ENCODE data around the gene TOPBP1. TPM values are rescaled to one million over a fixed set of nuclear protein-coding genes. Genes with fewer than 3 reads are reported as not detected.
"Not testable (repeated sequence)": the region's sequence is repeated elsewhere in the genome, so short reads cannot be mapped to it uniquely, and the experiment has no call there.

TOPBP1 gene
- total and polyA plus RNA-seq, 4 donors = 8.4 to 23.2 (median 17.3) TPM

DNA sequence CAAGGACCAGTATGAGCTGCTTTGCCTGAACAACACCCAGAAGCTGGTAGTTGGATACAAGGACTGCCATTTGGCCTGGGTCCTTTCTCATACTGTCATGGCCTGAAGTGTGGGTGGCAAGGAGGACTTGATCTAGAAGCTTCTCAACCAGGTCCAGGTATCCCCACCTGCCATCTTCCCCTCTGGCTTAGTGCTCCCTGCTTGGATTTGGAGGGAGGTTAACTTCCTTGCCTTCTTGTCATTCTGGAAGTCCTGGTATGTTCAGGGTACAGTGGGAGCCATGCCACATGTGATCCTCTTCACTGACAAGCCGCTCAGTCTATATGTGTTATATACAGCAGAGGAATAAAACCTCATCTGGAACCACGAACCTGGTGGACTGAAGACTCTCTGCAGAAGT lies 37.7 kb upstream of the TOPBP1 start:
- no peaks in the 10 kb centered on the region for H3K4me1 ChIP-seq (ENCODE audit: control insufficient read depth in 1 of 2, insufficient read depth in 2 of 2, low read length in 2 of 2)
- ATAC-seq (ENCODE audit: low FRiP score) (no peak), DNase-seq (no peak)
- H3K27ac ChIP-seq (ENCODE audit: low read depth in 1 of 2, low read length in 2 of 2) = no peak overlapping the region
- intact Hi-C loops (cut with DNase I) = no loop called here
- no peaks in the 10 kb centered on the region for H3K36me3 ChIP-seq (ENCODE audit: control insufficient read depth in 1 of 2, insufficient read depth in 2 of 2, low read length in 1 of 2)
- 70 to 71% methylated on average over 2 of the region's 2 CpGs for WGBS, 2 donors
- no peaks in the 10 kb centered on the region for H3K9me3 ChIP-seq (ENCODE audit: control insufficient read depth, low read length)
- H3K27me3 ChIP-seq (ENCODE audit: control insufficient read depth in 1 of 2, insufficient read depth in 2 of 2, low read length in 1 of 2) = no peaks in the 10 kb centered on the region
- no peak overlapping the region for H3K4me3 ChIP-seq (ENCODE audit: low read length in 2 of 2)

DNA sequence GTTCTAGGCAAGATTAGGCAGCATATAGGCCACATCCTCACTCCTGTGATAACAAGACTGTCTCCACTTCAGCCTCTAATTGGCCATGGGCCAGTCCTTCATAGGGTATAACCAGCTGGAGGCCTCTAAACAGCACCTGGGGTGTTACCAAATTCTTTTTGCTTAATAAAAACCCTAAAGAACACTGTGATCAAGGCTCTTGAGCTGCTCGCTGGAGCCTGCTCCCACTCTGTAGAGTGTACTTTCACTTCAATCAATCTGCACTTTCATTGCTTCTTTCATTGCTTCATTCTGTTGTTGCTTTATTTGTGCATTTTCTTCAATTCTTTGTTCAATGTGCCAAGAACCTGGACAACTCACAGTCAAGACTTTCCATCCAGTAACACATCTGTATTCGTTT lies 36.2 kb upstream of the TOPBP1 start:
- no peaks in the 10 kb centered on the region for H3K4me1 ChIP-seq (ENCODE audit: control insufficient read depth in 1 of 2, insufficient read depth in 2 of 2, low read length in 2 of 2)
- H3K27me3 ChIP-seq (ENCODE audit: control insufficient read depth in 1 of 2, insufficient read depth in 2 of 2, low read length in 1 of 2) = no peaks in the 10 kb centered on the region
- no peak overlapping the region for H3K27ac ChIP-seq (ENCODE audit: low read depth in 1 of 2, low read length in 2 of 2)
- DNase-seq (no peak), ATAC-seq (ENCODE audit: low FRiP score) (no peak)
- no peaks in the 10 kb centered on the region for H3K36me3 ChIP-seq (ENCODE audit: control insufficient read depth in 1 of 2, insufficient read depth in 2 of 2, low read length in 1 of 2)
- intact Hi-C loops (cut with DNase I) = no loop called here
- no peak overlapping the region for H3K4me3 ChIP-seq (ENCODE audit: low read length in 2 of 2)
- H3K9me3 ChIP-seq (ENCODE audit: control insufficient read depth, low read length) = no peaks in the 10 kb centered on the region
- WGBS, 2 donors = 76 to 84% methylated on average over 2 of the region's 2 CpGs

DNA sequence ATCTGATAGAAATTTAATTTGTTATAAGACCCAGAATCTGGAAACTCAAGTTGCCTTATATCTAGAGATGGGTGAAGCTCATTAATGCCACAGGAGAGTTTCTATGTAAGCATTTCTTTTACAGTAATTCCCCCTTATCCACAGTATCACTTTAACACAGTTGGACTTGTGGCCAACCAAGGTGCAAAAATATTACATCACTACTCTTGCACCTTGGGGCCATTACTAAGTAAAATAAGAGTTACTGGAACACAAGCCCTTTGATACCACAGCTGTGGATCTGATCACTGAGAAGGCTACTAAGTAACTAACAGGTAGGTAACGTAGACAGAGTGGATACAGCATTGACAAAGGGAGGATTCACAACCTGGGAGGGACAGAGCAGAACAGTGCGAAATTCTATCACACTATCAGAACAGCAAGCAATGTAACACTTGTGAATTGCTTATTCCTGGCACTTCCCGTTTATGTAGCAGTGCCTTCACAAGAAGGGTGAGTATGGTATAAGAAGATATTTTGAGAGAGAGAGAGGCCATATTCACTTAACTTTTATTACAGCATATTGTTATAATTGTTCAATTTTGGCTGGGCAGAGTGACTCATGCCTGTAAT lies 33.9 kb upstream of the TOPBP1 start:
- 84 to 89% methylated on average over 3 of the region's 3 CpGs for WGBS, 2 donors
- Histone ChIP-seq H3K36me3 (ENCODE audit: control insufficient read depth in 1 of 2, insufficient read depth in 2 of 2, low read length in 1 of 2) (no peaks in the 10 kb centered on the region), H3K27ac (ENCODE audit: low read depth in 1 of 2, low read length in 2 of 2) (no peak overlapping the region), H3K9me3 (ENCODE audit: control insufficient read depth, low read length) (no peaks in the 10 kb centered on the region), H3K4me3 (ENCODE audit: low read length in 2 of 2) (no peak overlapping the region), H3K4me1 (ENCODE audit: control insufficient read depth in 1 of 2, insufficient read depth in 2 of 2, low read length in 2 of 2) (no peaks in the 10 kb centered on the region), H3K27me3 (ENCODE audit: control insufficient read depth in 1 of 2, insufficient read depth in 2 of 2, low read length in 1 of 2) (no peaks in the 10 kb centered on the region)
- ATAC-seq (ENCODE audit: low FRiP score) = no peak
- no peak for DNase-seq
- intact Hi-C loops (cut with DNase I) = no loop called here

- ATAC-seq (ENCODE audit: low FRiP score) = no peak
- intact Hi-C loops (cut with DNase I) = no loop called here
- Histone ChIP-seq H3K4me3 (ENCODE audit: low read length in 2 of 2) (no peak overlapping the region), H3K9me3 (ENCODE audit: control insufficient read depth, low read length) (no peaks in the 10 kb centered on the region), H3K27ac (ENCODE audit: low read depth in 1 of 2, low read length in 2 of 2) (no peak overlapping the region), H3K27me3 (ENCODE audit: control insufficient read depth in 1 of 2, insufficient read depth in 2 of 2, low read length in 1 of 2) (no peaks in the 10 kb centered on the region), H3K36me3 (ENCODE audit: control insufficient read depth in 1 of 2, insufficient read depth in 2 of 2, low read length in 1 of 2) (no peaks in the 10 kb centered on the region), H3K4me1 (ENCODE audit: control insufficient read depth in 1 of 2, insufficient read depth in 2 of 2, low read length in 2 of 2) (no peaks in the 10 kb centered on the region)
- WGBS, 2 donors = 96% methylated on average over 9 of the region's 9 CpGs
- DNase-seq = no peak
Observed at GRCh38 chr3:133694288-133695268, 32.8 kb upstream of the TOPBP1 start.

GRCh38 chr3:133693821-133694220 lies 32.1 kb upstream of the TOPBP1 start:
- Histone ChIP-seq H3K27me3 (ENCODE audit: control insufficient read depth in 1 of 2, insufficient read depth in 2 of 2, low read length in 1 of 2) (no peaks in the 10 kb centered on the region), H3K9me3 (ENCODE audit: control insufficient read depth, low read length) (no peaks in the 10 kb centered on the region), H3K27ac (ENCODE audit: low read depth in 1 of 2, low read length in 2 of 2) (no peak overlapping the region), H3K36me3 (ENCODE audit: control insufficient read depth in 1 of 2, insufficient read depth in 2 of 2, low read length in 1 of 2) (no peaks in the 10 kb centered on the region), H3K4me1 (ENCODE audit: control insufficient read depth in 1 of 2, insufficient read depth in 2 of 2, low read length in 2 of 2) (no peaks in the 10 kb centered on the region), H3K4me3 (ENCODE audit: low read length in 2 of 2) (no peak overlapping the region)
- DNase-seq = no peak
- intact Hi-C loops (cut with DNase I) = no loop called here
- WGBS, 2 donors = 85% methylated on average over 8 of the region's 8 CpGs
- ATAC-seq (ENCODE audit: low FRiP score) = no peak

- 67 to 90% methylated on average over 4 of the region's 4 CpGs for WGBS, 2 donors
- Histone ChIP-seq H3K9me3 (ENCODE audit: control insufficient read depth, low read length) (no peaks in the 10 kb centered on the region), H3K4me3 (ENCODE audit: low read length in 2 of 2) (no peak overlapping the region), H3K36me3 (ENCODE audit: control insufficient read depth in 1 of 2, insufficient read depth in 2 of 2, low read length in 1 of 2) (no peaks in the 10 kb centered on the region), H3K27me3 (ENCODE audit: control insufficient read depth in 1 of 2, insufficient read depth in 2 of 2, low read length in 1 of 2) (no peaks in the 10 kb centered on the region), H3K4me1 (ENCODE audit: control insufficient read depth in 1 of 2, insufficient read depth in 2 of 2, low read length in 2 of 2) (no peaks in the 10 kb centered on the region), H3K27ac (ENCODE audit: low read depth in 1 of 2, low read length in 2 of 2) (no peak overlapping the region)
- intact Hi-C loops (cut with DNase I) = no loop called here
- no peak for ATAC-seq (ENCODE audit: low FRiP score)
- DNase-seq = no peak
Observed at GRCh38 chr3:133692759-133693158, 31.0 kb upstream of the TOPBP1 start.

GRCh38 chr3:133691273-133692107 lies 29.7 kb upstream of the TOPBP1 start:
- Histone ChIP-seq H3K9me3 (ENCODE audit: control insufficient read depth, low read length) (no peaks in the 10 kb centered on the region), H3K4me1 (ENCODE audit: control insufficient read depth in 1 of 2, insufficient read depth in 2 of 2, low read length in 2 of 2) (no peaks in the 10 kb centered on the region), H3K27ac (ENCODE audit: low read depth in 1 of 2, low read length in 2 of 2) (no peak overlapping the region), H3K27me3 (ENCODE audit: control insufficient read depth in 1 of 2, insufficient read depth in 2 of 2, low read length in 1 of 2) (no peaks in the 10 kb centered on the region), H3K36me3 (ENCODE audit: control insufficient read depth in 1 of 2, insufficient read depth in 2 of 2, low read length in 1 of 2) (no peaks in the 10 kb centered on the region), H3K4me3 (ENCODE audit: low read length in 2 of 2) (no peak overlapping the region)
- ATAC-seq (ENCODE audit: low FRiP score) (no peak), DNase-seq (no peak)
- intact Hi-C loops (cut with DNase I) = no loop called here
- WGBS, 2 donors = 57 to 73% methylated on average over 6 of the region's 6 CpGs

- H3K4me1 ChIP-seq (ENCODE audit: control insufficient read depth in 1 of 2, insufficient read depth in 2 of 2, low read length in 2 of 2); H3K9me3 ChIP-seq (ENCODE audit: control insufficient read depth, low read length); H3K36me3 ChIP-seq (ENCODE audit: control insufficient read depth in 1 of 2, insufficient read depth in 2 of 2, low read length in 1 of 2); DNase-seq; ATAC-seq (ENCODE audit: low FRiP score); H3K4me3 ChIP-seq (ENCODE audit: low read length in 2 of 2); H3K27ac ChIP-seq (ENCODE audit: low read depth in 1 of 2, low read length in 2 of 2); H3K27me3 ChIP-seq (ENCODE audit: control insufficient read depth in 1 of 2, insufficient read depth in 2 of 2, low read length in 1 of 2); intact Hi-C loops (cut with DNase I): not testable (repeated sequence)
- 91 to 93% methylated on average over 2 of the region's 2 CpGs for WGBS, 2 donors
Observed at GRCh38 chr3:133677993-133678392, 16.3 kb upstream of the TOPBP1 start.

Data from aorta (tissue), 5 donors.